DMS 273 treated with DMSO at 0.1 percent for 48 hours (cell line): Measurements from ENCODE around the gene GET3.
"Not testable (repeated sequence)": the region's sequence is repeated elsewhere in the genome, so short reads cannot be mapped to it uniquely, and the experiment has no call there.

Experiments used
- DNase-seq: peaks from one replicate; lab custom pipeline; 2025; lab: John Stamatoyannopoulos, UW

Gene GET3

GRCh38 chr19:12715929-12716328, 21.4 kb upstream of the GET3 start:
- no peak for DNase-seq

GRCh38 chr19:12720296-12720695, 17.0 kb upstream of the GET3 start:
- DNase-seq, result no peak

GRCh38 chr19:12720851-12721655, 16.2 kb upstream of the GET3 start:
- no peak for DNase-seq

- DNase-seq, result no peak
Measured at GRCh38 chr19:12721656-12722565, 15.4 kb upstream of the GET3 start.

GRCh38 chr19:12722566-12723380, 14.5 kb upstream of the GET3 start:
- peak; percentile 95 for DNase-seq

GRCh38 chr19:12723381-12723640, 14.0 kb upstream of the GET3 start:
- DNase-seq, result no peak

- DNase-seq, result peak; percentile 63
Measured at GRCh38 chr19:12723641-12724426, 13.5 kb upstream of the GET3 start, which contains the start of gene TNPO2. Gene TNPO2 (minus strand): TSS chr19:12723932. CDS start chr19:12720977, 2,955 bp downstream.

GRCh38 chr19:12725612-12726011, 11.7 kb upstream of the GET3 start:
- not testable (repeated sequence) for DNase-seq

- DNase-seq, result no peak
Measured at GRCh38 chr19:12726988-12727316, 10.3 kb upstream of the GET3 start.

- DNase-seq, result no peak
Measured at GRCh38 chr19:12727745-12728433, 9.4 kb upstream of the GET3 start.

GRCh38 chr19:12730064-12730463, 7.2 kb upstream of the GET3 start:
- no peak for DNase-seq

- DNase-seq, result no peak
Measured at GRCh38 chr19:12731337-12731736, 6.0 kb upstream of the GET3 start.

GRCh38 chr19:12733369-12734214, 3.7 kb upstream of the GET3 start:
- DNase-seq, result peak; percentile 50

GRCh38 chr19:12737835-12738351, 596 bp downstream of the GET3 start:
- DNase-seq, result no peak

GRCh38 chr19:12745166-12745897, 8.0 kb downstream of the GET3 start:
- DNase-seq, result no peak

- no peak for DNase-seq
Measured at GRCh38 chr19:12748489-12748888, 11.2 kb downstream of the GET3 start.

GRCh38 chr19:12749938-12750521, 12.7 kb downstream of the GET3 start:
- peak; percentile 40 for DNase-seq

- no peak for DNase-seq
Measured at GRCh38 chr19:12750851-12751250, 13.6 kb downstream of the GET3 start.

- DNase-seq, result no peak
Measured at GRCh38 chr19:12751635-12752034, 14.3 kb downstream of the GET3 start, which contains the start of gene BEST2. Gene BEST2 (plus strand): TSS chr19:12751791. CDS start chr19:12752593, 802 bp downstream.
